GM19452 (cell line): ENCODE measurements around the gene MELTF.
"Not testable (repeated sequence)": the region's sequence is repeated elsewhere in the genome, so short reads cannot be mapped to it uniquely, and the experiment has no call there.

ENCODE experiments used
- ATAC-seq: cut with Tn5 transposase; IDR thresholded peaks from one replicate; pipeline ENCODE4 v1.9.1; 2021; ENCODE audit not compliant: unreplicated experiment

Gene MELTF

GRCh38 chr3:197029511-197030167 lies at the start of gene MELTF:
Gene MELTF, minus strand, starts transcription at chr3:197029817. Its CDS starts 115 bp downstream, at chr3:197029702.
- ATAC-seq: peak; percentile 80

- no peak for ATAC-seq
Observed at GRCh38 chr3:197076415-197076814, 46.8 kb upstream of the MELTF start.

- peak; percentile 53 for ATAC-seq
Observed at GRCh38 chr3:197068077-197068476, 38.5 kb upstream of the MELTF start.

GRCh38 chr3:197064771-197065170 lies 35.2 kb upstream of the MELTF start:
- ATAC-seq: no peak

- ATAC-seq: no peak
Observed at GRCh38 chr3:197062446-197062845, 32.8 kb upstream of the MELTF start.

- ATAC-seq: not testable (repeated sequence)
Observed at GRCh38 chr3:197051637-197052036, 22.0 kb upstream of the MELTF start.

- ATAC-seq: peak; percentile 52
Observed at GRCh38 chr3:197050511-197050910, 20.9 kb upstream of the MELTF start.

- no peak for ATAC-seq
Observed at GRCh38 chr3:197042539-197042938, 12.9 kb upstream of the MELTF start.

GRCh38 chr3:197041875-197042488 lies 12.4 kb upstream of the MELTF start:
- no peak for ATAC-seq

GRCh38 chr3:197040658-197041057 lies 11.0 kb upstream of the MELTF start:
- ATAC-seq: no peak

GRCh38 chr3:197038679-197039462 lies 9.3 kb upstream of the MELTF start:
- no peak for ATAC-seq

GRCh38 chr3:197035577-197035976 lies 6.0 kb upstream of the MELTF start:
- ATAC-seq: no peak

- not testable (repeated sequence) for ATAC-seq
Observed at GRCh38 chr3:197034778-197035177, 5.2 kb upstream of the MELTF start.

GRCh38 chr3:197033764-197034163 lies 4.1 kb upstream of the MELTF start:
- ATAC-seq: not testable (repeated sequence)

- no peak for ATAC-seq
Observed at GRCh38 chr3:197031315-197032285, 2.0 kb upstream of the MELTF start.

- ATAC-seq: no peak
Observed at GRCh38 chr3:197030379-197031314, 1.0 kb upstream of the MELTF start.

- ATAC-seq: peak; percentile 38
Observed at GRCh38 chr3:197028728-197029510, 698 bp downstream of the MELTF start.

GRCh38 chr3:197027896-197028727 lies 1.5 kb downstream of the MELTF start:
- ATAC-seq: no peak
